ENCODE measurements around the gene BTBD18. TPM values are rescaled to one million over a fixed set of nuclear protein-coding genes. Genes with fewer than 3 reads are reported as not detected.

The BTBD18 gene
- total RNA-seq, 1 experiment from 2014 or later, result 0.09 TPM

GRCh38 chr11:57729479-57729878 lies 22.1 kb downstream of the BTBD18 start:
- no peak for TF ChIP-seq FOXP1 (CRISPR knock-in tag; IDR thresholded peaks at IDR 0.05; ENCODE audit: borderline replicate concordance)
- TF ChIP-seq CTCF (IDR thresholded peaks at IDR 0.05), result no peak
- TF ChIP-seq CREB1 (CRISPR knock-in tag; IDR thresholded peaks at IDR 0.05), result no peak
- no peak for TF ChIP-seq E2F1 (CRISPR knock-in tag; IDR thresholded peaks at IDR 0.05)
- TF ChIP-seq FOXJ3 (CRISPR knock-in tag; IDR thresholded peaks at IDR 0.05; ENCODE audit: borderline replicate concordance), result no peak
- no peak for TF ChIP-seq NFE2L1 (CRISPR knock-in tag; IDR thresholded peaks at IDR 0.05)
- TF ChIP-seq ZMAT4 (CRISPR knock-in tag; IDR thresholded peaks at IDR 0.05), result no peak
- no peak for TF ChIP-seq PRRX2 (CRISPR knock-in tag; IDR thresholded peaks at IDR 0.05)
- TF ChIP-seq ZNF425 (CRISPR knock-in tag; conservative IDR thresholded peaks at IDR 0.05), result no peak
- TF ChIP-seq ZNF138 (CRISPR knock-in tag; conservative IDR thresholded peaks at IDR 0.05), result no peak
- no peak for TF ChIP-seq FOXP4 (CRISPR knock-in tag; IDR thresholded peaks at IDR 0.05)
- no peak for TF ChIP-seq TEAD1 (CRISPR knock-in tag; IDR thresholded peaks at IDR 0.05)
- no peak for TF ChIP-seq CREM (CRISPR knock-in tag; IDR thresholded peaks at IDR 0.05)
- Mint-ChIP-seq H3K27ac (peak overlapping the region; percentile 95; the same call in 1 of the 2 replicates), H3K4me1 (peaks cover 39% of the 10 kb centered on the region), H3K27me3 (ENCODE audit: low read depth) (no peaks in the 10 kb centered on the region), H3K4me3 (peak overlapping the region; percentile 30), H3K9me3 (no peaks in the 10 kb centered on the region), H3K36me3 (peaks cover 10% of the 10 kb centered on the region; the same call in 1 of the 2 replicates)
- ChIA-PET POLR2A (no interaction called here), CTCF (interaction anchor here (0.5 to 2.9 kb wide), 2 partner anchors 17 to 71 kb away, joined by 4 to 15 read pairs; partner anchors contain the start of genes MED19 and TMX2)
- DNase-seq (ENCODE audit: low spot score) (no peak), ATAC-seq (no peak)

- H3K4me3 Mint-ChIP-seq, result peak overlapping the region; percentile 30
- ATAC-seq, result peak; percentile 70
- no peak for TF ChIP-seq ERG (CRISPR knock-in tag; IDR thresholded peaks at IDR 0.05)
- no peak for TF ChIP-seq STAT6 (CRISPR knock-in tag; conservative IDR thresholded peaks at IDR 0.05; ENCODE audit: low read depth)
- no peak for TF ChIP-seq AR (CRISPR knock-in tag; IDR thresholded peaks at IDR 0.05)
- TF ChIP-seq ATF1 (CRISPR knock-in tag; IDR thresholded peaks at IDR 0.05), result no peak
- no peak for TF ChIP-seq SP1 (CRISPR knock-in tag; conservative IDR thresholded peaks at IDR 0.05)
- no peak for TF ChIP-seq HMGA2 (CRISPR knock-in tag; IDR thresholded peaks at IDR 0.05)
These were observed 22.8 kb downstream of the BTBD18 start for GRCh38 chr11:57728829-57729228.

More at GRCh38 chr11:57728829-57729228, 22.8 kb downstream of the BTBD18 start:
- Mint-ChIP-seq H3K9me3 (no peaks in the 10 kb centered on the region), H3K36me3 (peaks cover 7% of the 10 kb centered on the region; the same call in 1 of the 2 replicates), H3K4me1 (peaks cover 35% of the 10 kb centered on the region), H3K27ac (peak overlapping the region; percentile 95), H3K27me3 (ENCODE audit: low read depth) (no peaks in the 10 kb centered on the region)
- DNase-seq (ENCODE audit: low spot score), result no peak
- ChIA-PET POLR2A (interaction anchor here (0.5 to 1.0 kb wide), 2 partner anchors 12 to 39 kb away, joined by 3 to 4 read pairs; partner anchors contain the start of gene SELENOH), CTCF (interaction anchor here (0.5 to 2.9 kb wide), 4 partner anchors 15 to 272 kb away, joined by 3 to 15 read pairs (median 4); no protein-coding TSS in a partner anchor)
